Stimulated activated CD8-positive, alpha-beta memory T cell treated with anti-CD3 and anti-CD28 coated beads, Interleukin-2, amount 100 ng/mL, for 1 hour (primary cell): Measurements from ENCODE around the gene CACNA1H.
"Not testable (repeated sequence)": the region's sequence is repeated elsewhere in the genome, so short reads cannot be mapped to it uniquely, and the experiment has no call there.

Experiments
- DNase-seq, 2 donors: peaks; one replicate each; pipeline ENCODE4 v3.0.0-alpha.2; 2020; ENCODE audit warnings: low read depth in 2 of 2

The CACNA1H gene

DNA sequence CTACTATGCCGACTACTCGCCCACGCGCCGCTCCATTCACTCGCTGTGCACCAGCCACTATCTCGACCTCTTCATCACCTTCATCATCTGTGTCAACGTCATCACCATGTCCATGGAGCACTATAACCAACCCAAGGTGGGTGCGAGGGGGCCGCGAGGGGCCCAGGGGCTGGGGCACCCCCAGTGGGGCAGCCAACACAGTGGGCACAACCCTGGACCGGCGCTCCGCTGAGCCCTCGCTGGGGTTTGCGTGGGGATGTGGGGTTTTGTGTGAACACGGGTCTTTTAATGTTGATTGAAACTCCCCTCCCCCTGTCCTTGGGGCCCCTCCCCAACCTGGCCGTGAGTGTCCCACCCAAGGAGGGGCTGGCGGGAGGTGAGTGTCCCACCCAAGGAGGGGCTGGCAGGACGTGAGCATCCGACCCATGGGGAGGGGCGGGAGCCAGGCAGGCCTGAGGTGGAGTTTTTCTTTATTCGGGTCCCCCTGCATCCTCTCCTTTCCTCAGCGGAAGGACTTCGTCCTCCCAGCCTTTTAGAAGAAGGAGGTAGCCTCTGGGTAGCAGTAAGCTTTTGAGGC, 61.0 kb downstream of the CACNA1H start:
- DNase-seq = no peak

GRCh38 chr16:1214719-1215118, 61.8 kb downstream of the CACNA1H start:
- DNase-seq = no peak

GRCh38 chr16:1215574-1216295, 62.8 kb downstream of the CACNA1H start:
- no peak for DNase-seq

- no peak for DNase-seq
These were observed 63.4 kb downstream of the CACNA1H start for GRCh38 chr16:1216296-1216619.

- no peak for DNase-seq
These were observed 63.9 kb downstream of the CACNA1H start for GRCh38 chr16:1216681-1217400.

GRCh38 chr16:1217526-1217925, 64.6 kb downstream of the CACNA1H start:
- DNase-seq = no peak

GRCh38 chr16:1218061-1218929, 65.4 kb downstream of the CACNA1H start:
- DNase-seq = no peak

DNA sequence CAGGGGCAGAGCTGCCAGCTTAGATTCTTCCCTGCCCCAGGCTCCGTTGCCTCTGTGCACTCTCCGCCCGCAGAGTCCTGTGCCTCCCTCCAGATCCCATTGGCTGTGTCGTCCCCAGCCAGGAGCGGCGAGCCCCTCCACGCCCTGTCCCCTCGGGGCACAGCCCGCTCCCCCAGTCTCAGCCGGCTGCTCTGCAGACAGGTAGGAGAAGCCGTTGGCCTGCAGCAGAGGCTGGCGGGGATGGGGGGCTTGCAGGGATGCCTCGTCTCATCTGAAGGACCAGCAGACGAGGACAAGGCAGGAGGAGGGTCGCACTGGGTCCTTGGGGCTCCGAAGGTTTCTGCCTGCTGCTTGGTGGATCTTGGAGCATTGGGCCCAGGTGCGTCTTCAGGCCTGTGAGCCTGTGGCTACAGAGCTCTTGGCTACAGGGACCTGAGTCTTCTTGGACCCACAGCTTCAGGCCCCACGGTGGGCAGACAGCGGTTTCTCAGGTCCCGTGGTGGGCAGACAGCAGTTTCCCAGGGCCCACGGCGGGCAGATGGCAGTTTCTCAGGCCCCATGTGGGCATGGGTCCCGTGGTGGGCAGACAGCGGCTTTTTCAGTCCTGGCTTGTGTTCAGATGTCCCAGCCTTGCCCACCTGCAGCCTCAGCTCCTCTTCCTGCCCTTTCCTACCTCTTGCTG, 66.2 kb downstream of the CACNA1H start:
- no peak for DNase-seq

DNA sequence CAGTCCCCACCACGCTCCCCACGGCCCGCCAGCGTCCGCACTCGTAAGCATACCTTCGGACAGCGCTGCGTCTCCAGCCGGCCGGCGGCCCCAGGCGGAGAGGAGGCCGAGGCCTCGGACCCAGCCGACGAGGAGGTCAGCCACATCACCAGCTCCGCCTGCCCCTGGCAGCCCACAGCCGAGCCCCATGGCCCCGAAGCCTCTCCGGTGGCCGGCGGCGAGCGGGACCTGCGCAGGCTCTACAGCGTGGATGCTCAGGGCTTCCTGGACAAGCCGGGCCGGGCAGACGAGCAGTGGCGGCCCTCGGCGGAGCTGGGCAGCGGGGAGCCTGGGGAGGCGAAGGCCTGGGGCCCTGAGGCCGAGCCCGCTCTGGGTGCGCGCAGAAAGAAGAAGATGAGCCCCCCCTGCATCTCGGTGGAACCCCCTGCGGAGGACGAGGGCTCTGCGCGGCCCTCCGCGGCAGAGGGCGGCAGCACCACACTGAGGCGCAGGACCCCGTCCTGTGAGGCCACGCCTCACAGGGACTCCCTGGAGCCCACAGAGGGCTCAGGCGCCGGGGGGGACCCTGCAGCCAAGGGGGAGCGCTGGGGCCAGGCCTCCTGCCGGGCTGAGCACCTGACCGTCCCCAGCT, 67.3 kb downstream of the CACNA1H start:
- DNase-seq = no peak

DNA sequence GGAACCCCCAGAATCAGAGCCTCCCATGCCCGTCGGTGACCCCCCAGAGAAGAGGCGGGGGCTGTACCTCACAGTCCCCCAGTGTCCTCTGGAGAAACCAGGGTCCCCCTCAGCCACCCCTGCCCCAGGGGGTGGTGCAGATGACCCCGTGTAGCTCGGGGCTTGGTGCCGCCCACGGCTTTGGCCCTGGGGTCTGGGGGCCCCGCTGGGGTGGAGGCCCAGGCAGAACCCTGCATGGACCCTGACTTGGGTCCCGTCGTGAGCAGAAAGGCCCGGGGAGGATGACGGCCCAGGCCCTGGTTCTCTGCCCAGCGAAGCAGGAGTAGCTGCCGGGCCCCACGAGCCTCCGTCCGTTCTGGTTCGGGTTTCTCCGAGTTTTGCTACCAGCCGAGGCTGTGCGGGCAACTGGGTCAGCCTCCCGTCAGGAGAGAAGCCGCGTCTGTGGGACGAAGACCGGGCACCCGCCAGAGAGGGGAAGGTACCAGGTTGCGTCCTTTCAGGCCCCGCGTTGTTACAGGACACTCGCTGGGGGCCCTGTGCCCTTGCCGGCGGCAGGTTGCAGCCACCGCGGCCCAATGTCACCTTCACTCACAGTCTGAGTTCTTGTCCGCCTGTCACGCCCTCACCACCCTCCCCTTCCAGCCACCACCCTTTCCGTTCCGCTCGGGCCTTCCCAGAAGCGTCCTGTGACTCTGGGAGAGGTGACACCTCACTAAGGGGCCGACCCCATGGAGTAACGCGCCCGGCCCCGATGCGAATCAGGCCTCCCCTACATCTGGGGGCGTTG, 68.1 kb downstream of the CACNA1H start:
- DNase-seq = no peak

DNA sequence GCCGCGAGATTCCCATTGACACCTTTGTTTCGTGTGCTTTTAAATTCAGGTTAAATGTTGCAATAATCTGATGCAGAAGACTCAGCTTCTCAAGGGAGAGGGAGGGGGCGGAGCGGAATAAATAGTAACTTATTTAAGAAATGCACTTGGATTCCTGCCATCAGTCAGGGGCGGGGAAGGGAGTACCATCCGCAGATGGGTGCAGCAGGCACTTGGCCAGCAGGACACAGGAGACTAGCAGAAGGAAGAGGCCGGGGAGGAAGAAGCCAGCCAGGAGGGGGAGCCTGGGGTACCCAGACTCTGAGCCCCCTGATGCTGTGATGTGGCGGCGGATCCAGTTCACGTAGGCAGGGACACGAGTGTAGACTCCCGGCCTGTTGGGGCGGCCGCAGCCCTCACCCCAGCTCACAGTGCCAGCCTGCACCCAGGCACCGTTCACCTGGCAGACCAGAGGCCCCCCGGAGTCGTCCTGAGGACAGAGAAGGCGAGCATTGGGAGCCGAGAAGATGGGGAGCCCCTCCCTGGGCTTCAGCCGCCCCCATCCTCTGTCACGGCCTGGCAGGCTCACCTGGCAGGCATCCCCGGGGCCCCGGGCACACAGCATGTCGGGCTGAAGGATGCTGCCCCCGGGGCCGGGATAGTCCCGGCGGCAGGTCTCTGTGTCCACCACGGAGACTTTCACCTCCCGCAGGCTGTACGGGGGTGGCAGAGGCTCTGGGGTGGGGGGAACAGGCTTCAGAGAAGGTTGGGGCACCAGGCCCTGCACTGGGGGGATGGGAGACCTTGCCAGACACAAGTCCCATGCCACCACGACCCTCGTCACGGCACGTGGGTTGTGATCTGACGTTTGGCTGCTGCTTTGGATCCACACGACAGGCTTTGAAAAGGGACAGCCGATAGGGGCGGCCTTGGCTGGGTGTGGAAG, 69.0 kb downstream of the CACNA1H start:
- no peak for DNase-seq

DNA sequence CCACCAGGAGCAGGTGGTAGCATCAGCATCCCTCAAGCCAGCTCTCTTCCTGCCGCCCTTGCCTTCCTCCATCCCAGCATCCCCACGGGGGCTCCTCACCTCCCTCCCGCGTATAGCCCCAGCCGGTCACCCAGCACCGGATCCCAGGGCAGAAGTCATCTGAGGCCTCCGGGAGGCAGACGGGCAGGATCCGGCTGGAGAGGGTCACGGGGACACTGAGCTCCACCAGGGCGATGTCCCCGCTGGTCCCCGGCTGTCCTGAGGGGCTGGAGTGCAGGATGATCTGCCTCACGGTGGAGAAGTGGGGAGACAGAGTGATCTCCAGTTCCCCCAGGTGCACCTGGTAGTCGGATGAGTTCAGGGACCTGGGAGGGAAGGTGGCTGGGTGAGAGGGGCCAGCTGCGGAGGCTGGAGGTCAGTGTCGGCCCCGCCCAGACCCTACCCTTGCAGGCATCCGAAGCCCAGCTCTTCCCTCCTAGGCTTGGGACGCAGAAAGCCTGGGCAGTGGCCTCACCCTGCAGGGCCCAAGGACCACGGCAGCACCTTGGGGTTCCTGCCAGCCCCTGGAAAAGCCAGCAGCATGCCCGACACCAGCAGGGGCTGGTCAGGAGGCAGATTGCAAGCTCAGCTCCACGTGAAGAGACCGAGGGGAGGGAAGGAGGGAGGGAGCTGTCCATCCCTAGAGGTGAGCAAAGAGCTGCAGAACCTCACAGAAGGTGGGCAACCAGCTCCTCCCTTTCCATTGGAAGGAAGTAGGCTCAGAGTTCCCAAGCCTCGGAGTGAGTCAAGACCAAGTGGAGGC, 69.8 kb downstream of the CACNA1H start:
- no peak for DNase-seq

GRCh38 chr16:1223355-1224214, 70.7 kb downstream of the CACNA1H start:
- no peak for DNase-seq

GRCh38 chr16:1224558-1224957, 71.7 kb downstream of the CACNA1H start:
- DNase-seq = no peak

DNA sequence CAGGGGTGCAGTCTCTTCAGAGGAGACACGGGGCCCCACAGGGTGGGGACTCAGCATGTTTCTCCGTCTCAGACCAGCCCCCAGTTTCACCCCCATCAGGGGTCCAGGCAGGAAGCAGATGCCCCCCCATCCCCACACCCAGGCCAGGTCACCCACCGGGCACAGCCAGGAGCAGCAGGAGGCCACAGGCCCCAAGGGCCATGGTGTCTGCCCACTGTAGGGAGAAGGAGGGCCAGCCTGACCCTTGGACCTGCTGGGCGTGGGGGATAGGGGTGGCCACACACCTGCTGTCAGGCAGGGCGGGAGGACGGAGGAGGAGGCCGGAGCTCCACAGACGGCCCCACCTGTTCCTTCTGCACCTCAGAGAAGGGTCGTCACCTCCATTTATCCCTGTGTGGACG, 72.1 kb downstream of the CACNA1H start, which contains the start of gene TPSG1:
Gene TPSG1 (minus strand): TSS at position 218 of the 401 bp plus-strand sequence. CDS start 16 bp downstream, at position 202.
- no peak for DNase-seq

DNA sequence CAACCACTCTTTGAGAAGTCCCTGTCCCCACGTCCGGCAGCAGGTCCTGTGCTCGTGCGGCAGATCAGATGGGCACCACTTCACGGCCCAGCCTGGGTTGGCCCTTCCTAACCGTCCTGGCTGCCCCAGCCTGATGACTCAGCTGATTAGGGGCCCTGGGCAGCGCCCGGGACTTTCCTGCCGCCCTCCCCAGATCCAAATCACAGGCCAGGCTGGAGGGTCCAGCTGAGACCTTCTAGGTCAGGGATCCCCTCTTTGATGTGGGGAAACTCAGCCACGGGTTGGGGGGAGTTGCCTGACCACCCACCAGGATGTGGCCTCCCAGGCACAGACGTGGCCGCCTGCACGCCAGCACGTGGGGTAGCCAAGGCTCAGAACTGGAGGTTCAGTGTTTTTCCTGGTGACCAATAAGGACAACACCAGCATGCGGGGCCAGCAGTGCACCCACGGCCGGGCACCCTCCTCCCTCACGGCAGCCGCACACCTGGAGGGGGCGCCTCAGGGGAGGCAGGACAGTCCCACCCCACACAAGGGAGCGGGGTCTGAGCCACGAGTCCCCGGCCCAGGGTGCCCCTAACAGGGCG, 72.9 kb downstream of the CACNA1H start:
- DNase-seq = not testable (repeated sequence)

DNA sequence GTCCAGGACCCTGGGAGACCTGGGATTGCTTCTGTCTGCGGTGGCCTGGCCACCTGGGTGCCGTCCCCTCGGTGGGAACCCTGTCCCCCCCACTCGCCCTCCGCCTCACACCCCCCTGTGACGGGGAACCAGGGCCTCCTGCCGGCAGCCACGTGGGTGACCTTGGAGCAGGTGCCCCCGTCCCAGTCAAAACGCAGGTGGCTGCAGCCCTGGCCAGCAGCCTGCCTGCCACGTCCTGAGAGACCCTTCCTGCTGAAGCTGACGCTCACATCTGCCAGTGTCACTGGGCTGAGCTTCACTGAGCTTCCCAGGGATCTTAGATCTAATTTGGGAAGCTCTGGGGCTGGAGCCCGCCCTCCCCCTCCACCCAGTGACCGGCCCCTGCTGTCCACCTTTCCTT, 73.8 kb downstream of the CACNA1H start:
- not testable (repeated sequence) for DNase-seq
